ENCODE data around the gene TXNDC2. TPM values are rescaled to one million over a fixed set of nuclear protein-coding genes. Genes with fewer than 3 reads are reported as not detected.
A peak's percentile ranks its signal among the peaks of the same experiment; 100 is the strongest.

Gene TXNDC2
- total RNA-seq, 4 donors from 2014 or later, result 0.07 to 0.24 TPM; not detected in 2

GRCh38 chr18:9869715-9870430 is 15.9 kb upstream of the TXNDC2 start:
- no peaks in the 10 kb centered on the region for H3K36me3 ChIP-seq
- H3K27me3 ChIP-seq, result no peaks in the 10 kb centered on the region
- TF ChIP-seq CTCF (IDR thresholded peaks at IDR 0.05) (no peak), POLR2A (IDR thresholded peaks at IDR 0.05) (no peak)
- peaks cover 6 to 10% of the 10 kb centered on the region in 2 donors for H3K4me1 ChIP-seq
- H3K27ac ChIP-seq, result peak overlapping the region; percentile 53 to 62
- peak; percentile 42 to 75 for DNase-seq
- no peak overlapping the region for H3K4me3 ChIP-seq
- intact Hi-C loops (cut with DNase I; ENCODE audit: low total_unique reads), result no loop called here
- no peaks in the 10 kb centered on the region for H3K9me3 ChIP-seq

GRCh38 chr18:9870431-9871008 is 15.3 kb upstream of the TXNDC2 start:
- no peaks in the 10 kb centered on the region for H3K27me3 ChIP-seq
- H3K27ac ChIP-seq, result peak overlapping the region; percentile 53 to 62
- no peak for DNase-seq
- H3K4me1 ChIP-seq, result peaks cover 6 to 10% of the 10 kb centered on the region in 2 donors
- no peaks in the 10 kb centered on the region for H3K36me3 ChIP-seq
- intact Hi-C loops (cut with DNase I; ENCODE audit: low total_unique reads), result no loop called here
- TF ChIP-seq CTCF (IDR thresholded peaks at IDR 0.05) (no peak), POLR2A (IDR thresholded peaks at IDR 0.05) (no peak)
- H3K9me3 ChIP-seq, result no peaks in the 10 kb centered on the region
- H3K4me3 ChIP-seq, result no peak overlapping the region

- Histone ChIP-seq H3K9me3 (no peaks in the 10 kb centered on the region), H3K36me3 (no peaks in the 10 kb centered on the region), H3K27me3 (no peaks in the 10 kb centered on the region), H3K4me1 (peaks cover 6 to 10% of the 10 kb centered on the region in 2 donors), H3K4me3 (no peak overlapping the region), H3K27ac (no peak overlapping the region)
- TF ChIP-seq POLR2A (IDR thresholded peaks at IDR 0.05), result no peak
- no peak for TF ChIP-seq CTCF (IDR thresholded peaks at IDR 0.05)
- intact Hi-C loops (cut with DNase I; ENCODE audit: low total_unique reads), result no loop called here
- DNase-seq, result no peak
These were observed 14.5 kb upstream of the TXNDC2 start for GRCh38 chr18:9871244-9871746.

GRCh38 chr18:9872823-9873222 is 12.9 kb upstream of the TXNDC2 start:
- DNase-seq, result no peak
- no peak overlapping the region for H3K27ac ChIP-seq
- intact Hi-C loops (cut with DNase I; ENCODE audit: low total_unique reads), result no loop called here
- H3K27me3 ChIP-seq, result no peaks in the 10 kb centered on the region
- H3K36me3 ChIP-seq, result no peaks in the 10 kb centered on the region
- H3K4me3 ChIP-seq, result no peak overlapping the region
- no peaks in the 10 kb centered on the region for H3K9me3 ChIP-seq
- TF ChIP-seq POLR2A (IDR thresholded peaks at IDR 0.05) (no peak), CTCF (IDR thresholded peaks at IDR 0.05) (no peak)
- H3K4me1 ChIP-seq, result peaks cover 6 to 10% of the 10 kb centered on the region in 2 donors

- intact Hi-C loops (cut with DNase I; ENCODE audit: low total_unique reads), result no loop called here
- TF ChIP-seq CTCF (IDR thresholded peaks at IDR 0.05), result no peak
These were observed 11.0 kb upstream of the TXNDC2 start for GRCh38 chr18:9874728-9875127.

More at GRCh38 chr18:9874728-9875127, 11.0 kb upstream of the TXNDC2 start:
- DNase-seq, result no peak
- no peak overlapping the region for H3K4me3 ChIP-seq
- no peaks in the 10 kb centered on the region for H3K36me3 ChIP-seq
- no peak overlapping the region for H3K27ac ChIP-seq
- no peaks in the 10 kb centered on the region for H3K27me3 ChIP-seq
- peaks cover 0 to 10% of the 10 kb centered on the region in 2 donors for H3K4me1 ChIP-seq
- no peaks in the 10 kb centered on the region for H3K9me3 ChIP-seq

Data from uterus (tissue), 4 donors.